Thyroid gland (tissue), 4 donors: ENCODE data around the gene TNK1. TPM values are rescaled to one million over a fixed set of nuclear protein-coding genes. Genes with fewer than 3 reads are reported as not detected.
"Not testable (repeated sequence)": the region's sequence is repeated elsewhere in the genome, so short reads cannot be mapped to it uniquely, and the experiment has no call there.

Experiments used
- DNase-seq, 2 donors: peaks; one replicate each; pipeline ENCODE4 v3.0.0-alpha.2; 2019
- H3K27ac ChIP-seq, 3 donors: fragments of 200-600 bp; sonication (generic); 1 replicate in 2 of 3; 2 replicates in 1 of 3; pipeline ENCODE4 v1.5.1; 2016 to 2019; ENCODE audit warnings: mild to moderate bottlenecking in 1 of 3, moderate library complexity in 1 of 3
- H3K27me3 ChIP-seq: fragments of 200-600 bp; sonication (generic); one replicate; pipeline ENCODE4 v1.5.1; 2019
- H3K36me3 ChIP-seq, 2 donors: fragments of 200-600 bp; sonication (generic); one replicate each; pipeline ENCODE4 v1.5.1; 2016 to 2019
- H3K4me1 ChIP-seq, 2 donors: fragments of 200-600 bp; sonication (generic); one replicate each; pipeline ENCODE4 v1.5.1; 2017 to 2019
- H3K4me3 ChIP-seq, 3 donors: fragments of 200-600 bp; sonication (generic); replicated peaks in 1 of 3; 1 replicate in 2 of 3; 2 replicates in 1 of 3; pipeline ENCODE4 v1.5.1; 2016; ENCODE audit warnings: mild to moderate bottlenecking in 1 of 3
- H3K9me3 ChIP-seq: fragments of 200-600 bp; sonication (generic); one replicate; pipeline ENCODE4 v1.5.1; 2017
- CTCF ChIP-seq, 6 experiments: fragments of 200-600 bp in 3 of 6; fragments of 450-650 bp in 3 of 6; sonication (generic) in 3 of 6; IDR thresholded peaks; one replicate each; pipeline ENCODE4 v1.5.1; 2016 to 2019; ENCODE audit warnings: antibody characterized with exemption in 6 of 6, mild to moderate bottlenecking in 2 of 6, inconsistent platforms in 1 of 6, moderate library complexity in 1 of 6
- POLR2A ChIP-seq, 2 donors: fragments of 450-650 bp; IDR thresholded peaks; one replicate each; pipeline ENCODE4 v1.6.1; 2017; ENCODE audit warnings: antibody characterized with exemption in 2 of 2, mild to moderate bottlenecking in 2 of 2, moderate library complexity in 1 of 2
- WGBS, 2 donors: methylation state at CpG; one replicate each; pipeline ENCODE4 v1.1.5; 2017; 5-methylcytosine and 5-hydroxymethylcytosine counted together
- intact Hi-C: fragments of 100-400 bp; cut with DNase I; formaldehyde crosslinking; loops from one replicate; pipeline ENCODE4 v1.15.1; 2023
- total RNA-seq, 4 donors: library from RNA; depleted of rRNA; stranded (reverse); fragments of >200 nt; gene quantifications; one replicate each; pipeline ENCODE4 v1.2.3, GENCODE V29; 2016

The TNK1 gene
- total RNA-seq = 10 to 100 TPM; 11.0 to 30.2 (median 15.9) TPM

GRCh38 chr17:7380855-7381683 lies at the start of gene TNK1:
Gene TNK1, plus strand, starts transcription at chr17:7381089. Its CDS starts 1,838 bp downstream, at chr17:7382927.
- 4 to 7% methylated on average over 33 to 47 of the region's 52 CpGs for WGBS, 2 donors
- DNase-seq = peak; percentile 80 to 83
- intact Hi-C loops = no loop called here
- Histone ChIP-seq H3K36me3 (no peaks in the 10 kb centered on the region), H3K27ac (peak within 1 kb of the TSS in 2 of 3 donors; percentile 49 to 74), H3K4me1 (peaks cover 15 to 23% of the 10 kb centered on the region in 2 donors), H3K9me3 (no peaks in the 10 kb centered on the region), H3K4me3 (peak within 1 kb of the TSS; percentile 3 to 72 (median 6)), H3K27me3 (no peaks in the 10 kb centered on the region)
- no peak for TF ChIP-seq CTCF (IDR thresholded peaks at IDR 0.05)
- TF ChIP-seq POLR2A (IDR thresholded peaks at IDR 0.05) = peak in 1 of 2 donors; percentile 79

- DNase-seq = no peak
- WGBS, 2 donors = 49 to 50% methylated on average over 6 of the region's 7 CpGs
- H3K4me1 ChIP-seq = peaks cover 4 to 15% of the 10 kb centered on the region in 2 donors
- no peaks in the 10 kb centered on the region for H3K9me3 ChIP-seq
- H3K4me3 ChIP-seq = no peak overlapping the region
- TF ChIP-seq POLR2A (IDR thresholded peaks at IDR 0.05) = no peak
- no peak for TF ChIP-seq CTCF (IDR thresholded peaks at IDR 0.05)
- no peak overlapping the region for H3K27ac ChIP-seq
- H3K36me3 ChIP-seq = no peaks in the 10 kb centered on the region
- H3K27me3 ChIP-seq = no peaks in the 10 kb centered on the region
- intact Hi-C loops = no loop called here
These were observed 48.8 kb upstream of the TNK1 start for GRCh38 chr17:7332111-7332510.

- intact Hi-C loops, H3K36me3 ChIP-seq, H3K27me3 ChIP-seq, H3K27ac ChIP-seq, H3K9me3 ChIP-seq, H3K4me3 ChIP-seq: not testable (repeated sequence)
- peaks cover 4 to 15% of the 10 kb centered on the region in 2 donors for H3K4me1 ChIP-seq
- DNase-seq = peak in 1 of 2 donors; percentile 38
- 45 to 49% methylated on average over 13 to 14 of the region's 14 CpGs for WGBS, 2 donors
These were observed 48.3 kb upstream of the TNK1 start for GRCh38 chr17:7332600-7333069.

GRCh38 chr17:7334938-7335538 lies 45.9 kb upstream of the TNK1 start:
- 85% methylated on average over 3 of the region's 3 CpGs; no CpG with 5 or more reads in 1 of the 2 donors for WGBS, 2 donors
- intact Hi-C loops = no loop called here

GRCh38 chr17:7335765-7336164 lies 45.1 kb upstream of the TNK1 start:
- H3K4me3 ChIP-seq, H3K9me3 ChIP-seq, H3K4me1 ChIP-seq, DNase-seq, H3K27me3 ChIP-seq, intact Hi-C loops, H3K36me3 ChIP-seq, H3K27ac ChIP-seq: not testable (repeated sequence)
- 80 to 86% methylated on average over 13 of the region's 13 CpGs for WGBS, 2 donors

More at GRCh38 chr17:7334938-7335538, 45.9 kb upstream of the TNK1 start:
- DNase-seq = no peak
- peaks cover 4 to 6% of the 10 kb centered on the region in 2 donors for H3K4me1 ChIP-seq
- H3K27ac ChIP-seq = no peak overlapping the region
- no peaks in the 10 kb centered on the region for H3K9me3 ChIP-seq
- H3K36me3 ChIP-seq = no peaks in the 10 kb centered on the region
- no peaks in the 10 kb centered on the region for H3K27me3 ChIP-seq
- H3K4me3 ChIP-seq = no peak overlapping the region
- TF ChIP-seq POLR2A (IDR thresholded peaks at IDR 0.05) (no peak), CTCF (IDR thresholded peaks at IDR 0.05) (no peak)
